HUES64 (cell line): ENCODE measurements around the gene CENPE.
A peak's percentile ranks its signal among the peaks of the same experiment; 100 is the strongest.

Source experiments
- H3K27ac ChIP-seq: 2 replicates; pipeline ENCODE4 v1.7.0; 2013; ENCODE audit warnings: low read depth, low read length, inconsistent platforms
- H3K27me3 ChIP-seq: 2 replicates; pipeline ENCODE4 v1.6.1; 2013; ENCODE audit warnings: mild to moderate bottlenecking, low read length; ENCODE audit not compliant: insufficient read depth
- H3K36me3 ChIP-seq: 2 replicates; pipeline ENCODE4 v1.6.1; 2013; ENCODE audit warnings: mild to moderate bottlenecking, low read length; ENCODE audit not compliant: insufficient read depth
- H3K4me1 ChIP-seq: 2 replicates; pipeline ENCODE4 v1.6.1; 2013; ENCODE audit warnings: mild to moderate bottlenecking, low read length, moderate library complexity; ENCODE audit not compliant: insufficient read depth
- H3K4me3 ChIP-seq: 2 replicates; pipeline ENCODE4 v1.5.1; 2013; ENCODE audit warnings: mild to moderate bottlenecking, low read length, moderate library complexity
- H3K9ac ChIP-seq: 2 replicates; pipeline ENCODE4 v1.6.1; 2013; ENCODE audit warnings: mild to moderate bottlenecking, low read depth, low read length
- H3K9me3 ChIP-seq: 2 replicates; pipeline ENCODE4 v1.6.1; 2013; ENCODE audit warnings: low read depth, low read length; ENCODE audit not compliant: insufficient read depth
- WGBS: fragments of 150-250, 120-280 bp; methylation state at CpG from one replicate; pipeline ENCODE4 v1.1.7; 2013; ENCODE audit warnings: missing lambda C conversion rate; 5-methylcytosine and 5-hydroxymethylcytosine counted together

Gene CENPE

GRCh38 chr4:103098341-103098740 lies 99.8 kb downstream of the CENPE start:
- Histone ChIP-seq H3K27ac (no peak overlapping the region), H3K9me3 (no peaks in the 10 kb centered on the region), H3K4me3 (peak overlapping the region; percentile 73; the same call in 1 of the 2 replicates), H3K27me3 (no peaks in the 10 kb centered on the region), H3K36me3 (peaks cover 6% of the 10 kb centered on the region; the same call in 1 of the 2 replicates), H3K9ac (0 out of 2 replicates have a peak overlapping the region, but pooled peaks have one; percentile 84), H3K4me1 (peaks cover 8% of the 10 kb centered on the region; the same call in 1 of the 2 replicates)
- 93% methylated on average over 10 of the region's 10 CpGs for WGBS

GRCh38 chr4:103097112-103097511 lies 101.0 kb downstream of the CENPE start:
- Histone ChIP-seq H3K4me1 (peaks cover 8% of the 10 kb centered on the region; the same call in 1 of the 2 replicates), H3K27me3 (no peaks in the 10 kb centered on the region), H3K36me3 (peaks cover 9% of the 10 kb centered on the region; the same call in 1 of the 2 replicates), H3K9ac (no peak overlapping the region), H3K9me3 (no peaks in the 10 kb centered on the region), H3K27ac (no peak overlapping the region), H3K4me3 (no peak overlapping the region)
- 90% methylated on average over 2 of the region's 2 CpGs for WGBS

GRCh38 chr4:103095080-103095479 lies 103.1 kb downstream of the CENPE start:
- H3K27ac ChIP-seq, result no peak overlapping the region
- 95% methylated on average over 3 of the region's 3 CpGs for WGBS
- no peak overlapping the region for H3K4me3 ChIP-seq
- H3K9ac ChIP-seq, result no peak overlapping the region
- peaks cover 8% of the 10 kb centered on the region; the same call in 1 of the 2 replicates for H3K4me1 ChIP-seq
- H3K36me3 ChIP-seq, result peaks cover 25% of the 10 kb centered on the region
- H3K27me3 ChIP-seq, result no peaks in the 10 kb centered on the region
- H3K9me3 ChIP-seq, result no peaks in the 10 kb centered on the region

GRCh38 chr4:103092245-103092644 lies 105.9 kb downstream of the CENPE start:
- H3K9me3 ChIP-seq, result no peaks in the 10 kb centered on the region
- no peaks in the 10 kb centered on the region for H3K27me3 ChIP-seq
- H3K4me3 ChIP-seq, result no peak overlapping the region
- no peak overlapping the region for H3K27ac ChIP-seq
- no peak overlapping the region for H3K9ac ChIP-seq
- H3K36me3 ChIP-seq, result peaks cover 53% of the 10 kb centered on the region
- H3K4me1 ChIP-seq, result no peaks in the 10 kb centered on the region

GRCh38 chr4:103091601-103092223 lies 106.4 kb downstream of the CENPE start:
- no peak overlapping the region for H3K4me3 ChIP-seq
- H3K4me1 ChIP-seq, result no peaks in the 10 kb centered on the region
- H3K9ac ChIP-seq, result no peak overlapping the region
- peaks cover 58% of the 10 kb centered on the region for H3K36me3 ChIP-seq
- 75% methylated on average over 3 of the region's 3 CpGs for whole genome bisulfite sequencing
- no peaks in the 10 kb centered on the region for H3K9me3 ChIP-seq
- no peak overlapping the region for H3K27ac ChIP-seq
- no peaks in the 10 kb centered on the region for H3K27me3 ChIP-seq

- peaks cover 75% of the 10 kb centered on the region for H3K36me3 ChIP-seq
- H3K9me3 ChIP-seq, result no peaks in the 10 kb centered on the region
Measured at GRCh38 chr4:103089481-103089880, 108.7 kb downstream of the CENPE start.

GRCh38 chr4:103086551-103086950 lies 111.6 kb downstream of the CENPE start:
- Histone ChIP-seq H3K9ac (no peak overlapping the region), H3K27ac (no peak overlapping the region), H3K9me3 (no peaks in the 10 kb centered on the region), H3K4me3 (no peak overlapping the region), H3K36me3 (peaks cover 76% of the 10 kb centered on the region), H3K4me1 (no peaks in the 10 kb centered on the region), H3K27me3 (no peaks in the 10 kb centered on the region)
- WGBS, result 80% methylated on average over 1 of the region's 1 CpG

More at GRCh38 chr4:103089481-103089880, 108.7 kb downstream of the CENPE start:
- no peak overlapping the region for H3K27ac ChIP-seq
- H3K27me3 ChIP-seq, result no peaks in the 10 kb centered on the region
- H3K9ac ChIP-seq, result no peak overlapping the region
- H3K4me3 ChIP-seq, result no peak overlapping the region
- 91% methylated on average over 2 of the region's 2 CpGs for WGBS
- no peaks in the 10 kb centered on the region for H3K4me1 ChIP-seq

- WGBS, result 100% methylated on average over 1 of the region's 2 CpGs
- Histone ChIP-seq H3K9ac (no peak overlapping the region), H3K27ac (no peak overlapping the region), H3K9me3 (no peaks in the 10 kb centered on the region), H3K36me3 (peaks cover 76% of the 10 kb centered on the region), H3K27me3 (no peaks in the 10 kb centered on the region), H3K4me1 (no peaks in the 10 kb centered on the region), H3K4me3 (no peak overlapping the region)
Measured at GRCh38 chr4:103085555-103086196, 112.5 kb downstream of the CENPE start.

GRCh38 chr4:103079621-103080020 lies 118.5 kb downstream of the CENPE start:
- Histone ChIP-seq H3K36me3 (peaks cover 18% of the 10 kb centered on the region), H3K9me3 (no peaks in the 10 kb centered on the region), H3K9ac (no peak overlapping the region), H3K4me1 (peaks cover 7% of the 10 kb centered on the region; the same call in 1 of the 2 replicates), H3K4me3 (no peak overlapping the region), H3K27me3 (peaks cover 34% of the 10 kb centered on the region), H3K27ac (no peak overlapping the region)
- WGBS, result no CpG with 5 or more reads among the region's 1 CpG

GRCh38 chr4:103076747-103077347 lies 121.3 kb downstream of the CENPE start, which contains the start of gene SLC9B2:
SLC9B2 (minus strand) TSS chr4:103076761; CDS start chr4:103067550, 9,211 bp downstream.
- WGBS, result 21% methylated on average over 20 of the region's 21 CpGs
- Histone ChIP-seq H3K9ac (peak within 1 kb of the TSS; percentile 89), H3K4me1 (peaks cover 7% of the 10 kb centered on the region; the same call in 1 of the 2 replicates), H3K36me3 (peaks cover 10% of the 10 kb centered on the region; the same call in 1 of the 2 replicates), H3K4me3 (peak within 1 kb of the TSS; percentile 77), H3K9me3 (no peaks in the 10 kb centered on the region), H3K27me3 (peaks cover 40% of the 10 kb centered on the region), H3K27ac (no peak within 1 kb of the TSS; the same call in 1 of the 2 replicates)
